Hepatocyte (in vitro differentiated cells): ENCODE data around the gene NDRG2. TPM values are rescaled to one million over a fixed set of nuclear protein-coding genes. Genes with fewer than 3 reads are reported as not detected.

Experiments
- DNase-seq: peaks from one replicate; pipeline ENCODE4 v3.0.0-alpha.2; 2016; ENCODE audit warnings: low spot score
- H2AFZ ChIP-seq: fragments of 200-600 bp; sonication (generic); 2 replicates; pipeline ENCODE4 v1.6.0; 2016; ENCODE audit warnings: antibody characterized with exemption, mild to moderate bottlenecking
- H3K27ac ChIP-seq: fragments of 200-600 bp; sonication (generic); 2 replicates; pipeline ENCODE4 v1.5.1; 2016; ENCODE audit warnings: mild to moderate bottlenecking
- H3K27me3 ChIP-seq: fragments of 200-600 bp; sonication (generic); 2 replicates; pipeline ENCODE4 v1.6.1; 2016
- H3K36me3 ChIP-seq: fragments of 200-600 bp; sonication (generic); replicated peaks from 2 replicates; pipeline ENCODE4 v1.5.1; 2016; ENCODE audit warnings: low read depth; ENCODE audit not compliant: insufficient read depth
- H3K4me1 ChIP-seq: fragments of 200-600 bp; sonication (generic); 2 replicates; pipeline ENCODE4 v1.5.1; 2016; ENCODE audit warnings: mild to moderate bottlenecking, moderate library complexity; ENCODE audit not compliant: insufficient read depth
- H3K4me2 ChIP-seq: fragments of 200-600 bp; sonication (generic); 2 replicates; pipeline ENCODE4 v1.6.0; 2016
- H3K4me3 ChIP-seq: fragments of 200-600 bp; sonication (generic); 2 replicates; pipeline ENCODE4 v1.5.1; 2016; ENCODE audit warnings: mild to moderate bottlenecking
- H3K79me2 ChIP-seq: fragments of 200-600 bp; sonication (generic); 2 replicates; pipeline ENCODE4 v1.6.0; 2017; ENCODE audit warnings: mild to moderate bottlenecking
- H3K9me2 ChIP-seq: fragments of 200-600 bp; sonication (generic); replicated peaks from 2 replicates; pipeline ENCODE4 v1.6.0; 2017; ENCODE audit warnings: mild to moderate bottlenecking; ENCODE audit not compliant: insufficient read depth
- H3K9me3 ChIP-seq: fragments of 200-600 bp; sonication (generic); 2 replicates; pipeline ENCODE4 v1.5.1; 2016; ENCODE audit warnings: low read depth, mild to moderate bottlenecking
- H4K20me1 ChIP-seq: fragments of 200-600 bp; sonication (generic); 2 replicates; pipeline ENCODE4 v1.6.0; 2016; ENCODE audit warnings: mild to moderate bottlenecking; ENCODE audit not compliant: insufficient read depth, poor library complexity, severe bottlenecking
- EZH2 ChIP-seq: fragments of 200-600 bp; sonication (generic); IDR thresholded peaks from 2 replicates; pipeline ENCODE4 v1.6.1; 2016; ENCODE audit warnings: antibody characterized with exemption, mild to moderate bottlenecking, borderline replicate concordance
- EZH2phosphoT487 ChIP-seq: fragments of 200-600 bp; sonication (generic); IDR thresholded peaks from one replicate; pipeline ENCODE4 v1.6.1; 2018; ENCODE audit warnings: antibody characterized with exemption, mild to moderate bottlenecking, low read depth, moderate library complexity; ENCODE audit not compliant: unreplicated experiment, severe bottlenecking
- WGBS: methylation state at CpG from one replicate; pipeline ENCODE4 v1.1.6; 2016; ENCODE audit warnings: low lambda C conversion rate; ENCODE audit errors: missing lambda C conversion rate; 5-methylcytosine and 5-hydroxymethylcytosine counted together
- polyA plus RNA-seq: library from polyadenylated mRNA; unstranded; fragments of >200 nt; fragmentation: Nextera tagmentation; extraction: Ambion mirVana; gene quantifications from 2 replicates; pipeline ENCODE4 v1.2.1, GENCODE V29; 2016
- total RNA-seq: library from RNA; depleted of rRNA; stranded (reverse); fragments of >200 nt; gene quantifications from 2 replicates; pipeline ENCODE4 v1.2.3, GENCODE V29; 2014
- TF ChIP-seq, protein P1 (sequence below): fragments of 200-600 bp; sonication (generic); IDR thresholded peaks from 2 replicates; pipeline ENCODE4 v1.5.1; 2016; ENCODE audit warnings: antibody characterized with exemption, mild to moderate bottlenecking; ENCODE audit not compliant: poor library complexity

The NDRG2 gene
- total and polyA plus RNA-seq, 2 experiments from 2014 or later = 92.0 to 108 TPM

DNA sequence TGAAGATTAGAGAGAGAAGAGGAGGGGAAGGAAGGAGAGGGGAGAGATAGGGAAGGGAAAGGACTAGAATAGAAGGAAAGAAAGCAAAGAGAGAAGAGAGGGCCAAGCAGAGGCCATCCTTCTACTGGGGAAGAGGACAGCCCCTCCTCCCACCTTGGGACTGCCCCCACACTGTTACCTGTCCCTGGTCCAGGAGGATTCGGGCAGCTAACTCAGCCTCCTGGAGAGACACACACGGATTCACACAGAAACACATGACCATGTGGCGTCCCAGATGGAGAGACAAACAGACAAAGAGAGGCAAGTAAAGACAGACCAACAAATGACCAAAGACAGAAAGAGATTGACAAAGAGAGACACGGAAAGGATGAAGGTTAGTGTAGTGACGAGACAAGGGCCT lies 2.2 kb downstream of the NDRG2 start:
- peak overlapping the region; percentile 94 for H3K4me2 ChIP-seq
- no peak overlapping the region for H2AFZ ChIP-seq
- H3K27me3 ChIP-seq = no peaks in the 10 kb centered on the region
- no peak overlapping the region for H3K27ac ChIP-seq
- no peak for DNase-seq
- H3K9me2 ChIP-seq = no peaks in the 10 kb centered on the region
- peaks cover 16% of the 10 kb centered on the region for H3K4me1 ChIP-seq
- peaks cover 14% of the 10 kb centered on the region for H3K79me2 ChIP-seq
- H4K20me1 ChIP-seq = no peaks in the 10 kb centered on the region
- TF ChIP-seq EZH2phosphoT487 (no peak), EZH2 (no peak)
- TF ChIP-seq, protein P1, sequence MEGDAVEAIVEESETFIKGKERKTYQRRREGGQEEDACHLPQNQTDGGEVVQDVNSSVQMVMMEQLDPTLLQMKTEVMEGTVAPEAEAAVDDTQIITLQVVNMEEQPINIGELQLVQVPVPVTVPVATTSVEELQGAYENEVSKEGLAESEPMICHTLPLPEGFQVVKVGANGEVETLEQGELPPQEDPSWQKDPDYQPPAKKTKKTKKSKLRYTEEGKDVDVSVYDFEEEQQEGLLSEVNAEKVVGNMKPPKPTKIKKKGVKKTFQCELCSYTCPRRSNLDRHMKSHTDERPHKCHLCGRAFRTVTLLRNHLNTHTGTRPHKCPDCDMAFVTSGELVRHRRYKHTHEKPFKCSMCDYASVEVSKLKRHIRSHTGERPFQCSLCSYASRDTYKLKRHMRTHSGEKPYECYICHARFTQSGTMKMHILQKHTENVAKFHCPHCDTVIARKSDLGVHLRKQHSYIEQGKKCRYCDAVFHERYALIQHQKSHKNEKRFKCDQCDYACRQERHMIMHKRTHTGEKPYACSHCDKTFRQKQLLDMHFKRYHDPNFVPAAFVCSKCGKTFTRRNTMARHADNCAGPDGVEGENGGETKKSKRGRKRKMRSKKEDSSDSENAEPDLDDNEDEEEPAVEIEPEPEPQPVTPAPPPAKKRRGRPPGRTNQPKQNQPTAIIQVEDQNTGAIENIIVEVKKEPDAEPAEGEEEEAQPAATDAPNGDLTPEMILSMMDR = no peak
- H3K9me3 ChIP-seq = no peaks in the 10 kb centered on the region
- 87% methylated on average over 5 of the region's 5 CpGs for WGBS
- no peak overlapping the region for H3K4me3 ChIP-seq
- H3K36me3 ChIP-seq = no peaks in the 10 kb centered on the region

- Histone ChIP-seq H4K20me1 (no peaks in the 10 kb centered on the region), H3K36me3 (no peaks in the 10 kb centered on the region), H3K4me3 (no peak overlapping the region), H3K4me2 (no peak overlapping the region), H3K9me2 (no peaks in the 10 kb centered on the region), H3K27ac (no peak overlapping the region), H3K79me2 (peaks cover 14% of the 10 kb centered on the region), H2AFZ (no peak overlapping the region), H3K9me3 (no peaks in the 10 kb centered on the region), H3K4me1 (peaks cover 9% of the 10 kb centered on the region), H3K27me3 (no peaks in the 10 kb centered on the region)
- 90% methylated on average over 5 of the region's 5 CpGs for WGBS
- TF ChIP-seq EZH2 (no peak), EZH2phosphoT487 (no peak)
- TF ChIP-seq, protein P1 = no peak
- DNase-seq = no peak
Observed at GRCh38 chr14:21020977-21021545, 3.8 kb downstream of the NDRG2 start.

DNA sequence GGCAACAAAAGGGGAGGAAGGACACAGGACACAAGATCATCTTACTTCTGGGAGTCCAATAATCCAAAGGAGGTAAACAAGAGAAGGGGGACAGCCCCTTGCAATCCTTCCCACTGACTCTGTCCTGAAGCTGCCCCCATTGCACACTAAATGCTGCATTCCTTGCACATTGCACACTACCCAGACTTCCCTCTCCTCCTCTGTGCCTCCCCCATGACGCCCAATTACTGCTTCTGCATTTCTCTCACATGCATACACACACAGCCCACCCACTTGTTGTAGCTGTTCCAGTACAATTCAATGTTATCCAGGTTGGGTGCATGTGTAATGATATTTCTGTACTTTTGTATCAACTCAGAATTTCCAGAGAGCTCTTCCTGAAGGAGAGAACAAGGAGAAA lies 5.5 kb downstream of the NDRG2 start:
- no peaks in the 10 kb centered on the region for H3K9me2 ChIP-seq
- H3K27me3 ChIP-seq = no peaks in the 10 kb centered on the region
- 93% methylated on average over 1 of the region's 1 CpG for WGBS
- TF ChIP-seq, protein P1 = no peak
- TF ChIP-seq EZH2 (no peak), EZH2phosphoT487 (no peak)
- H3K4me1 ChIP-seq = no peaks in the 10 kb centered on the region
- no peak overlapping the region for H3K27ac ChIP-seq
- H3K79me2 ChIP-seq = peaks cover 11% of the 10 kb centered on the region
- H2AFZ ChIP-seq = no peak overlapping the region
- no peak for DNase-seq
- no peaks in the 10 kb centered on the region for H3K36me3 ChIP-seq
- no peaks in the 10 kb centered on the region for H4K20me1 ChIP-seq
- no peak overlapping the region for H3K4me2 ChIP-seq
- H3K9me3 ChIP-seq = no peaks in the 10 kb centered on the region
- H3K4me3 ChIP-seq = no peak overlapping the region
